ENCODE results near the gene MMP28. TPM values are rescaled to one million over a fixed set of nuclear protein-coding genes. Genes with fewer than 3 reads are reported as not detected.

MMP28 gene
- total and polyA plus RNA-seq, 7 experiments from 2014 or later: 2.9 to 33.1 (median 14.8) TPM; not detected in 1

GRCh38 chr17:35726953-35727460 is 68.4 kb downstream of the MMP28 start:
- intact Hi-C loops (cut with micrococcal nuclease): no loop called here

GRCh38 chr17:35726127-35726952 is 69.1 kb downstream of the MMP28 start:
- Mint-ChIP-seq H3K4me1 (peaks cover 13 to 21% (median 18%) of the 10 kb centered on the region in 7 donors), H3K36me3 (peaks cover 13 to 37% (median 21%) of the 10 kb centered on the region in 5 donors), H3K9me3 (peaks cover 0 to 2% (median 0%) of the 10 kb centered on the region in 11 donors), H3K27ac (peak overlapping the region in 1 of 9 donors; percentile 22), H3K27me3 (peaks cover 0 to 10% (median 5%) of the 10 kb centered on the region in 5 donors), H3K4me3 (no peak overlapping the region)
- ATAC-seq (no peak), DNase-seq (no peak)
- intact Hi-C loops (cut with micrococcal nuclease): no loop called here
- Histone ChIP-seq H3K27me3 (ENCODE audit: control insufficient read depth in 2 of 2, insufficient read depth in 2 of 2, low read length in 2 of 2) (no peaks in the 10 kb centered on the region), H3K36me3 (ENCODE audit: control insufficient read depth in 2 of 3, insufficient read depth in 3 of 3, low read length in 3 of 3) (peaks cover 5 to 51% (median 20%) of the 10 kb centered on the region in 3 experiments), H3K9me3 (ENCODE audit: control insufficient read depth in 2 of 3, low read length in 3 of 3) (no peaks in the 10 kb centered on the region), H3K4me3 (ENCODE audit: low read length) (no peak overlapping the region), H3K27ac (ENCODE audit: low read depth, low read length) (no peak overlapping the region), H3K4me1 (ENCODE audit: control insufficient read depth in 2 of 2, insufficient read depth in 2 of 2, low read length in 2 of 2) (peaks cover 7 to 12% of the 10 kb centered on the region in 2 donors)
- CTCF ChIA-PET: no interaction called here
- POLR2A ChIA-PET: no interaction called here

More at GRCh38 chr17:35726953-35727460, 68.4 kb downstream of the MMP28 start:
- Mint-ChIP-seq H3K4me3 (no peak overlapping the region), H3K4me1 (peaks cover 11 to 23% (median 18%) of the 10 kb centered on the region in 7 donors), H3K27me3 (peaks cover 0 to 10% (median 5%) of the 10 kb centered on the region in 5 donors), H3K36me3 (peaks cover 13 to 32% (median 21%) of the 10 kb centered on the region in 5 donors), H3K27ac (no peak overlapping the region), H3K9me3 (peaks cover 0 to 2% (median 0%) of the 10 kb centered on the region in 11 donors)
- CTCF ChIA-PET: interaction anchor here (0.6 kb wide), 1 partner anchor 114 kb away, joined by 7 read pairs; no protein-coding TSS in a partner anchor
- Histone ChIP-seq H3K27ac (ENCODE audit: low read depth, low read length) (no peak overlapping the region), H3K27me3 (ENCODE audit: control insufficient read depth in 2 of 2, insufficient read depth in 2 of 2, low read length in 2 of 2) (no peaks in the 10 kb centered on the region), H3K4me3 (ENCODE audit: low read length) (no peak overlapping the region), H3K4me1 (ENCODE audit: control insufficient read depth in 2 of 2, insufficient read depth in 2 of 2, low read length in 2 of 2) (peaks cover 8 to 13% of the 10 kb centered on the region in 2 donors), H3K9me3 (ENCODE audit: control insufficient read depth in 2 of 3, low read length in 3 of 3) (no peaks in the 10 kb centered on the region), H3K36me3 (ENCODE audit: control insufficient read depth in 2 of 3, insufficient read depth in 3 of 3, low read length in 3 of 3) (peaks cover 5 to 45% (median 20%) of the 10 kb centered on the region in 3 experiments)
- POLR2A ChIA-PET: interaction anchor here (1.3 kb wide), 1 partner anchor 14 kb away, joined by 4 read pairs; no protein-coding TSS in a partner anchor
- ATAC-seq (no peak), DNase-seq (no peak)

GRCh38 chr17:35725802-35726126 is 69.7 kb downstream of the MMP28 start:
- Mint-ChIP-seq H3K27ac (peak overlapping the region in 1 of 9 donors; percentile 22), H3K36me3 (peaks cover 14 to 38% (median 21%) of the 10 kb centered on the region in 5 donors)

GRCh38 chr17:35725058-35725457 is 70.4 kb downstream of the MMP28 start:
- Histone ChIP-seq H3K36me3 (ENCODE audit: control insufficient read depth in 2 of 3, insufficient read depth in 3 of 3, low read length in 3 of 3) (peaks cover 6 to 56% (median 20%) of the 10 kb centered on the region in 3 experiments), H3K4me3 (ENCODE audit: low read length) (no peak overlapping the region), H3K27ac (ENCODE audit: low read depth, low read length) (no peak overlapping the region), H3K9me3 (ENCODE audit: control insufficient read depth in 2 of 3, low read length in 3 of 3) (no peaks in the 10 kb centered on the region), H3K4me1 (ENCODE audit: control insufficient read depth in 2 of 2, insufficient read depth in 2 of 2, low read length in 2 of 2) (no peaks in the 10 kb centered on the region), H3K27me3 (ENCODE audit: control insufficient read depth in 2 of 2, insufficient read depth in 2 of 2, low read length in 2 of 2) (no peaks in the 10 kb centered on the region)
- Mint-ChIP-seq H3K27me3 (no peaks in the 10 kb centered on the region), H3K4me1 (peaks cover 2 to 10% (median 6%) of the 10 kb centered on the region in 7 donors), H3K27ac (no peak overlapping the region), H3K36me3 (peaks cover 18 to 42% (median 22%) of the 10 kb centered on the region in 5 donors), H3K4me3 (no peak overlapping the region), H3K9me3 (no peaks in the 10 kb centered on the region)
- DNase-seq (no peak), ATAC-seq (no peak)
- intact Hi-C loops (cut with micrococcal nuclease): no loop called here
- ChIA-PET CTCF (no interaction called here), POLR2A (interaction anchor here (0.7 to 1.3 kb wide), 2 partner anchors 16 to 798 kb away, joined by 3 read pairs; no protein-coding TSS in a partner anchor)

More at GRCh38 chr17:35725802-35726126, 69.7 kb downstream of the MMP28 start:
- peaks cover 0 to 5% (median under 1%) of the 10 kb centered on the region in 5 donors for H3K27me3 Mint-ChIP-seq
- Histone ChIP-seq H3K9me3 (ENCODE audit: control insufficient read depth in 2 of 3, low read length in 3 of 3) (no peaks in the 10 kb centered on the region), H3K4me3 (ENCODE audit: low read length) (no peak overlapping the region), H3K36me3 (ENCODE audit: control insufficient read depth in 2 of 3, insufficient read depth in 3 of 3, low read length in 3 of 3) (peaks cover 5 to 55% (median 20%) of the 10 kb centered on the region in 3 experiments), H3K4me1 (ENCODE audit: control insufficient read depth in 2 of 2, insufficient read depth in 2 of 2, low read length in 2 of 2) (peaks cover 1 to 6% of the 10 kb centered on the region in 2 donors), H3K27ac (ENCODE audit: low read depth, low read length) (no peak overlapping the region), H3K27me3 (ENCODE audit: control insufficient read depth in 2 of 2, insufficient read depth in 2 of 2, low read length in 2 of 2) (no peaks in the 10 kb centered on the region)
- CTCF ChIA-PET: no interaction called here
- intact Hi-C loops (cut with micrococcal nuclease): no loop called here
- POLR2A ChIA-PET: no interaction called here
- no peak overlapping the region for H3K4me3 Mint-ChIP-seq
- H3K9me3 Mint-ChIP-seq: no peaks in the 10 kb centered on the region
- ATAC-seq: no peak
- peaks cover 7 to 16% (median 13%) of the 10 kb centered on the region in 7 donors for H3K4me1 Mint-ChIP-seq
- DNase-seq: no peak

- H3K27ac Mint-ChIP-seq: no peak overlapping the region
- CTCF ChIA-PET: no interaction called here
These were observed 71.7 kb downstream of the MMP28 start for GRCh38 chr17:35723735-35724134.

GRCh38 chr17:35717475-35717874 is 78.0 kb downstream of the MMP28 start:
- H3K36me3 Mint-ChIP-seq: peaks cover 6 to 38% (median 15%) of the 10 kb centered on the region in 5 donors
- CTCF ChIA-PET: interaction anchor here (0.5 to 1.2 kb wide), 3 partner anchors 46 to 107 kb away, joined by 3 to 4 read pairs (median 3); no protein-coding TSS in a partner anchor
- DNase-seq: no peak

More at GRCh38 chr17:35723735-35724134, 71.7 kb downstream of the MMP28 start:
- Histone ChIP-seq H3K36me3 (ENCODE audit: control insufficient read depth in 2 of 3, insufficient read depth in 3 of 3, low read length in 3 of 3) (peaks cover 9 to 59% (median 20%) of the 10 kb centered on the region in 3 experiments), H3K4me1 (ENCODE audit: control insufficient read depth in 2 of 2, insufficient read depth in 2 of 2, low read length in 2 of 2) (no peaks in the 10 kb centered on the region), H3K27me3 (ENCODE audit: control insufficient read depth in 2 of 2, insufficient read depth in 2 of 2, low read length in 2 of 2) (no peaks in the 10 kb centered on the region), H3K9me3 (ENCODE audit: control insufficient read depth in 2 of 3, low read length in 3 of 3) (no peaks in the 10 kb centered on the region), H3K27ac (ENCODE audit: low read depth, low read length) (no peak overlapping the region), H3K4me3 (ENCODE audit: low read length) (no peak overlapping the region)
- H3K4me1 Mint-ChIP-seq: peaks cover 0 to 4% (median 0%) of the 10 kb centered on the region in 7 donors
- DNase-seq (no peak), ATAC-seq (no peak)
- intact Hi-C loops (cut with micrococcal nuclease): no loop called here
- POLR2A ChIA-PET: no interaction called here
- H3K9me3 Mint-ChIP-seq: no peaks in the 10 kb centered on the region
- no peak overlapping the region for H3K4me3 Mint-ChIP-seq
- H3K27me3 Mint-ChIP-seq: no peaks in the 10 kb centered on the region
- peaks cover 21 to 50% (median 25%) of the 10 kb centered on the region in 5 donors for H3K36me3 Mint-ChIP-seq

More at GRCh38 chr17:35717475-35717874, 78.0 kb downstream of the MMP28 start:
- Histone ChIP-seq H3K4me1 (ENCODE audit: control insufficient read depth in 2 of 2, insufficient read depth in 2 of 2, low read length in 2 of 2) (peaks cover 0 to 11% of the 10 kb centered on the region in 2 donors), H3K36me3 (ENCODE audit: control insufficient read depth in 2 of 3, insufficient read depth in 3 of 3, low read length in 3 of 3) (peaks cover 0 to 50% (median 18%) of the 10 kb centered on the region in 3 experiments), H3K9me3 (ENCODE audit: control insufficient read depth in 2 of 3, low read length in 3 of 3) (no peaks in the 10 kb centered on the region), H3K27ac (ENCODE audit: low read depth, low read length) (no peak overlapping the region), H3K4me3 (ENCODE audit: low read length) (no peak overlapping the region), H3K27me3 (ENCODE audit: control insufficient read depth in 2 of 2, insufficient read depth in 2 of 2, low read length in 2 of 2) (no peaks in the 10 kb centered on the region)
- POLR2A ChIA-PET: no interaction called here
- H3K27me3 Mint-ChIP-seq: no peaks in the 10 kb centered on the region
- ATAC-seq: no peak
- intact Hi-C loops (cut with micrococcal nuclease): no loop called here
- no peaks in the 10 kb centered on the region for H3K9me3 Mint-ChIP-seq
- peaks cover 0 to 2% (median 0%) of the 10 kb centered on the region in 7 donors for H3K4me1 Mint-ChIP-seq
- no peak overlapping the region for H3K4me3 Mint-ChIP-seq
- H3K27ac Mint-ChIP-seq: no peak overlapping the region

All from naive thymus-derived CD4-positive, alpha-beta T cell (primary cell).